ENCODE results near the gene ZNF14.

- TF ChIP-seq CTCF (conservative IDR thresholded peaks at IDR 0.05 in 1 of 2, IDR thresholded peaks at IDR 0.05 in 1 of 2; ENCODE audit: extremely low read depth in 1 of 2, insufficient read depth in 1 of 2, low read depth in 1 of 2, low read length in 2 of 2) (no peak), EZH2 (IDR thresholded peaks at IDR 0.05; ENCODE audit: borderline replicate concordance, low read length) (no peak)
Measured at GRCh38 chr19:19719798-19720197, 13.1 kb downstream of the ZNF14 start.

All from mammary epithelial cell (primary cell).